HFFc6 (cell line): ENCODE measurements around the gene SNX8. TPM values are rescaled to one million over a fixed set of nuclear protein-coding genes. Genes with fewer than 3 reads are reported as not detected.
A peak's percentile ranks its signal among the peaks of the same experiment; 100 is the strongest.

Experiments
- DNase-seq: peaks from one replicate; pipeline ENCODE4 v3.0.0-alpha.2; 2018
- H3K27ac Mint-ChIP-seq: 2 replicates; pipeline ENCODE4 v1.8.0; 2020; ENCODE audit warnings: mild to moderate bottlenecking, mixed read lengths
- H3K27me3 Mint-ChIP-seq: 2 replicates; pipeline ENCODE4 v1.8.0; 2021; ENCODE audit warnings: mild to moderate bottlenecking, moderate library complexity, mixed read lengths; ENCODE audit not compliant: insufficient read depth
- H3K36me3 Mint-ChIP-seq: 2 replicates; pipeline ENCODE4 v1.8.0; 2021; ENCODE audit warnings: low read depth, mixed read lengths
- H3K4me1 Mint-ChIP-seq: 2 replicates; pipeline ENCODE4 v1.8.0; 2020; ENCODE audit warnings: low read depth, mixed read lengths
- H3K4me3 Mint-ChIP-seq: 2 replicates; pipeline ENCODE4 v1.8.0; 2020; ENCODE audit warnings: mild to moderate bottlenecking, moderate library complexity, mixed read lengths
- H3K9me3 Mint-ChIP-seq: 2 replicates; pipeline ENCODE4 v1.8.0; 2020; ENCODE audit warnings: mild to moderate bottlenecking, mixed read lengths
- CTCF ChIP-seq: fragments of 200-600 bp; sonication (generic); IDR thresholded peaks from 2 replicates; pipeline ENCODE4 v1.5.0; 2021; ENCODE audit warnings: antibody characterized with exemption, mild to moderate bottlenecking
- total RNA-seq, 6 experiments: library from RNA; stranded (reverse); fragmentation: NEBNext Ultra II Directional; extraction: Animal tissue kit (Norgen Biotek cat#: 25700); gene quantifications; 2 replicates in 1 of 6; 3 replicates in 5 of 6; pipeline ENCODE4 v1.2.3, GENCODE V29; 2021

The SNX8 gene
- total RNA-seq, 6 experiments from 2014 or later: 44.6 to 67.4 (median 61.9) TPM

DNA sequence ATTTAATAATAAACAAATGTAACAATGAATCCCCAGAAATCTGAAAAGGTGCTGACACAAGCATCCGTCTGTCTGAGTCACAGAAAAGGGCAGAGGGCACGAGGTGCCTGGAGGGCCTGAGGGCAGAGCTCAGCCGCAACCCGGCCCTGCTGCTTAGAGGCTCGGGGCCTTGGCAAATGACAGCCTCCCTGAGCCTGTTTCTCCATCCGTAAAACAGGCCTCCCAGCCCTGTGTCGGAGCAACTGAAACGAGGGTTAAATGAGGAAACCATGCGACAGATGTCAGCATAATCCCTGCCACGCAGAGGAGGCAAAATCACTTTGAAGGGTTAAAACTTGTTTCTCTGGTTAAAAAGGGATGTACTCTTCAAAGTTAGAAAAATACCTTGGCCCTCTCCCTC lies 47.3 kb downstream of the SNX8 start:
- Mint-ChIP-seq H3K27ac (peak overlapping the region; percentile 90), H3K27me3 (no peaks in the 10 kb centered on the region), H3K36me3 (peaks cover 10% of the 10 kb centered on the region), H3K9me3 (no peaks in the 10 kb centered on the region), H3K4me1 (peaks cover 25% of the 10 kb centered on the region), H3K4me3 (peak overlapping the region; percentile 61)
- no peak for TF ChIP-seq CTCF
- peak; percentile 71 for DNase-seq

- H3K4me1 Mint-ChIP-seq: peaks cover 11% of the 10 kb centered on the region
- DNase-seq: no peak
- H3K27me3 Mint-ChIP-seq: no peaks in the 10 kb centered on the region
- H3K4me3 Mint-ChIP-seq: no peak overlapping the region
- TF ChIP-seq CTCF: no peak
- no peaks in the 10 kb centered on the region for H3K9me3 Mint-ChIP-seq
- H3K27ac Mint-ChIP-seq: no peak overlapping the region
- peaks cover 13% of the 10 kb centered on the region for H3K36me3 Mint-ChIP-seq
Observed at GRCh38 chr7:2264158-2264557, 50.1 kb downstream of the SNX8 start.

- Mint-ChIP-seq H3K4me1 (peaks cover 8% of the 10 kb centered on the region), H3K27me3 (no peaks in the 10 kb centered on the region), H3K27ac (no peak overlapping the region), H3K4me3 (no peak overlapping the region), H3K9me3 (no peaks in the 10 kb centered on the region), H3K36me3 (peaks cover 13% of the 10 kb centered on the region)
- no peak for DNase-seq
- no peak for TF ChIP-seq CTCF
Observed at GRCh38 chr7:2263176-2263575, 51.1 kb downstream of the SNX8 start.

DNA sequence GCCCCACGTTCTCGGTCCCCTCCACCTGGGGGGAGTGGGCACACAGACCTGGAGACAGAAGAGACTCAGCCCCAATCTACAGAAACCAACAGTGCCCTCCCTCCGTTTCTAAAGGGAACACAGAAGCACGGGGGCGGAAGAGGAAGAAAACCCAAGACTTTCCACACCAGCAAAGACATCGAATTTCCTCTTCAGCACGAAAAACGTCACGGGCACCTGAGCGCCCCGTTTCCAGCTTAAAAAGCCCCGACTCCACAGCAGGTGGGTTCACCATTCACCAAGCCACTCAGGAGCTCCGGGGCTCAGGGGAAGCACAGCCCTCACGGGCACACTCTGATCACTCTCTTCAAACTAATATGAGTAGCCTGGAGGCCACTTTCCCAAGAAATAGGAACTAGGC lies 52.6 kb downstream of the SNX8 start:
- Mint-ChIP-seq H3K9me3 (no peaks in the 10 kb centered on the region), H3K4me3 (no peak overlapping the region), H3K27me3 (no peaks in the 10 kb centered on the region), H3K27ac (no peak overlapping the region), H3K36me3 (peaks cover 13% of the 10 kb centered on the region), H3K4me1 (peaks cover 3% of the 10 kb centered on the region)
- no peak for TF ChIP-seq CTCF
- no peak for DNase-seq

DNA sequence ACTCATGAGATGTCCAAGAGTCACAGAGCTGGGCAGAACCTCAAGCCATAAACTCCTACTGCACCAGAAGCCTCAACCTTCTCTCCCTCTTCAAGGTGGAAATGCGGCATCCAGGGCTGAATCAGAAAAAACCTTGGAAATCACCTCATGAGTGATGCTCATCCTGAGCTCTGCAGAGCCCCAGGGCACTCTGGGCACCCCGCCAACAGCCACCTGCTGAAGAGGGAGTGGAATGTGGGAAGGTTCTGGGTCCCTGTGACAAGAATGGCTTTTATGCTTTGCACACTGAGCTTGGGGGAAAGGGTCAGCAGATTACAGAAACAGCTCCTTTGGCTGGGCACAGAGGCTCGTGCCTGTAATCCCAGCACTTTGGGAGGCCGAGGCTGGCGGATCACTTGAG lies 53.4 kb downstream of the SNX8 start:
- Mint-ChIP-seq H3K4me3 (no peak overlapping the region), H3K27ac (no peak overlapping the region), H3K4me1 (no peaks in the 10 kb centered on the region)

More for the DNA sequence above, 53.4 kb downstream of the SNX8 start:
- Mint-ChIP-seq H3K27me3 (no peaks in the 10 kb centered on the region), H3K9me3 (no peaks in the 10 kb centered on the region), H3K36me3 (peaks cover 13% of the 10 kb centered on the region)
- no peak for DNase-seq
- TF ChIP-seq CTCF: no peak
